Endodermal cell (in vitro differentiated cells): ENCODE data around the gene RCSD1. TPM values are rescaled to one million over a fixed set of nuclear protein-coding genes. Genes with fewer than 3 reads are reported as not detected.

Experiments
- DNase-seq: peaks from one replicate; pipeline ENCODE4 v3.0.0-alpha.2; 2017
- H3K27ac ChIP-seq: 2 replicates; pipeline ENCODE4 v1.5.1; 2013; ENCODE audit warnings: mild to moderate bottlenecking, low read depth, low read length, moderate library complexity
- H3K27me3 ChIP-seq: 2 replicates; pipeline ENCODE4 v1.6.1; 2013; ENCODE audit warnings: mild to moderate bottlenecking, low read length, moderate library complexity; ENCODE audit not compliant: insufficient read depth, control insufficient read depth, poor library complexity, severe bottlenecking
- H3K36me3 ChIP-seq: 2 replicates; pipeline ENCODE4 v1.7.0; 2013; ENCODE audit warnings: mild to moderate bottlenecking, low read length, moderate library complexity; ENCODE audit not compliant: control insufficient read depth, insufficient read depth
- H3K4me1 ChIP-seq: one replicate; pipeline ENCODE4 v1.7.0; 2013; ENCODE audit warnings: low read length; ENCODE audit not compliant: control insufficient read depth, insufficient read depth
- H3K4me3 ChIP-seq: 2 replicates; pipeline ENCODE4 v1.5.1; 2013; ENCODE audit warnings: mild to moderate bottlenecking, low read length, moderate library complexity
- H3K9ac ChIP-seq: 2 replicates; pipeline ENCODE4 v1.6.1; 2013; ENCODE audit warnings: mild to moderate bottlenecking, low read length, moderate library complexity; ENCODE audit not compliant: poor library complexity, severe bottlenecking; ENCODE audit errors: extremely low read depth
- H3K9me3 ChIP-seq: 2 replicates; pipeline ENCODE4 v1.6.1; 2013; ENCODE audit warnings: mild to moderate bottlenecking, low read length, moderate library complexity; ENCODE audit not compliant: control insufficient read depth
- H3K27ac Mint-ChIP-seq: 2 replicates; pipeline ENCODE4 v1.8.0; 2020; ENCODE audit warnings: mixed read lengths
- H3K27me3 Mint-ChIP-seq: 2 replicates; pipeline ENCODE4 v1.8.0; 2021; ENCODE audit warnings: mild to moderate bottlenecking, mixed read lengths; ENCODE audit not compliant: insufficient read depth
- H3K36me3 Mint-ChIP-seq: 2 replicates; pipeline ENCODE4 v1.8.0; 2020; ENCODE audit warnings: low read depth, mixed read lengths
- H3K4me1 Mint-ChIP-seq: 2 replicates; pipeline ENCODE4 v1.8.0; 2020; ENCODE audit warnings: mixed read lengths
- H3K4me3 Mint-ChIP-seq: 2 replicates; pipeline ENCODE4 v1.8.0; 2020; ENCODE audit warnings: mild to moderate bottlenecking, moderate library complexity, mixed read lengths
- H3K9me3 Mint-ChIP-seq: 2 replicates; pipeline ENCODE4 v1.8.0; 2020; ENCODE audit warnings: mild to moderate bottlenecking, mixed read lengths
- CTCF ChIP-seq: fragments of 200-600 bp; sonication (generic); conservative IDR thresholded peaks from 2 replicates; pipeline ENCODE4 v1.5.0; 2021; ENCODE audit warnings: antibody characterized with exemption, mild to moderate bottlenecking
- WGBS, 2 experiments: methylation state at CpG; one replicate each; pipeline versions ENCODE4 v1.1.5 to v1.1.7; 2013; ENCODE audit warnings: missing lambda C conversion rate in 2 of 2, mixed read lengths in 1 of 2; ENCODE audit not compliant: insufficient coverage in 1 of 2, insufficient read length in 1 of 2; 5-methylcytosine and 5-hydroxymethylcytosine counted together
- total RNA-seq, 2 donors: library from RNA; stranded (reverse); fragmentation: NEBNext Ultra II Directional in 1 of 2; extraction: Animal tissue kit (Norgen Biotek cat#: 25700) in 1 of 2; gene quantifications; 2 replicates in 1 of 2; 3 replicates in 1 of 2; pipeline ENCODE4 v1.2.1, GENCODE V29; 2021

RCSD1 gene
- total RNA-seq, 2 donors from 2014 or later: 0.11 to 0.29 TPM

- H3K36me3 Mint-ChIP-seq: no peaks in the 10 kb centered on the region
- no peaks in the 10 kb centered on the region for H3K9me3 Mint-ChIP-seq
- Histone ChIP-seq H3K27me3 (peaks cover 3% of the 10 kb centered on the region), H3K9me3 (no peaks in the 10 kb centered on the region), H3K27ac (no peak overlapping the region), H3K4me1 (peaks cover 9% of the 10 kb centered on the region), H3K36me3 (no peaks in the 10 kb centered on the region), H3K4me3 (no peak overlapping the region), H3K9ac (no peak overlapping the region)
- H3K4me1 Mint-ChIP-seq: peaks cover 7% of the 10 kb centered on the region
- no peak overlapping the region for H3K27ac Mint-ChIP-seq
- 95 to 100% methylated on average over 4 of the region's 4 CpGs for WGBS, 2 experiments
- H3K27me3 Mint-ChIP-seq: no peaks in the 10 kb centered on the region
- no peak for DNase-seq
- TF ChIP-seq CTCF: no peak
- H3K4me3 Mint-ChIP-seq: no peak overlapping the region
These were observed 43.2 kb downstream of the RCSD1 start for GRCh38 chr1:167673265-167673664.

GRCh38 chr1:167674156-167674555 is 44.1 kb downstream of the RCSD1 start:
- H3K36me3 ChIP-seq: no peaks in the 10 kb centered on the region
- DNase-seq: no peak
- TF ChIP-seq CTCF: no peak
- H3K27me3 ChIP-seq: peaks cover 3% of the 10 kb centered on the region
- H3K27ac ChIP-seq: no peak overlapping the region
- H3K4me1 ChIP-seq: peaks cover 9% of the 10 kb centered on the region
- Mint-ChIP-seq H3K4me1 (peaks cover 7% of the 10 kb centered on the region), H3K27me3 (no peaks in the 10 kb centered on the region), H3K4me3 (no peak overlapping the region), H3K9me3 (no peaks in the 10 kb centered on the region), H3K27ac (no peak overlapping the region), H3K36me3 (no peaks in the 10 kb centered on the region)
- no peaks in the 10 kb centered on the region for H3K9me3 ChIP-seq
- H3K9ac ChIP-seq: no peak overlapping the region
- 67% methylated on average over 1 of the region's 2 CpGs; no CpG with 5 or more reads in 1 of the 2 experiments for WGBS, 2 experiments
- H3K4me3 ChIP-seq: no peak overlapping the region

- Mint-ChIP-seq H3K9me3 (no peaks in the 10 kb centered on the region), H3K4me3 (no peak overlapping the region), H3K27ac (no peak overlapping the region), H3K36me3 (no peaks in the 10 kb centered on the region), H3K27me3 (no peaks in the 10 kb centered on the region), H3K4me1 (peaks cover 7% of the 10 kb centered on the region)
- Histone ChIP-seq H3K4me1 (peaks cover 9% of the 10 kb centered on the region), H3K27me3 (peaks cover 3% of the 10 kb centered on the region), H3K36me3 (no peaks in the 10 kb centered on the region), H3K4me3 (no peak overlapping the region), H3K9me3 (no peaks in the 10 kb centered on the region), H3K9ac (no peak overlapping the region), H3K27ac (no peak overlapping the region)
- no peak for TF ChIP-seq CTCF
- WGBS, 2 experiments: 90 to 94% methylated on average over 4 to 5 of the region's 5 CpGs
- no peak for DNase-seq
These were observed 45.4 kb downstream of the RCSD1 start for GRCh38 chr1:167675440-167675839.
